ENCODE measurements around the gene FLYWCH2.

The FLYWCH2 gene

GRCh38 chr16:2884041-2884451 lies 1.0 kb downstream of the FLYWCH2 start:
- no peak for DNase-seq

- DNase-seq = no peak
These were observed 11.2 kb downstream of the FLYWCH2 start for GRCh38 chr16:2894231-2894630.

- no peak for DNase-seq
These were observed 12.8 kb downstream of the FLYWCH2 start for GRCh38 chr16:2895813-2896212.

- no peak for DNase-seq
These were observed 13.5 kb downstream of the FLYWCH2 start for GRCh38 chr16:2896480-2897010.

GRCh38 chr16:2897110-2897509 lies 14.1 kb downstream of the FLYWCH2 start:
- DNase-seq = no peak

- DNase-seq = no peak
These were observed 16.0 kb downstream of the FLYWCH2 start for GRCh38 chr16:2898831-2899563.

- no peak for DNase-seq
These were observed 16.6 kb downstream of the FLYWCH2 start for GRCh38 chr16:2899564-2900072.

GRCh38 chr16:2900526-2901075 lies 17.6 kb downstream of the FLYWCH2 start:
- DNase-seq = no peak

- DNase-seq = no peak
These were observed 19.5 kb downstream of the FLYWCH2 start for GRCh38 chr16:2902337-2903130.

- peak; percentile 94 for DNase-seq
These were observed 21.3 kb downstream of the FLYWCH2 start for GRCh38 chr16:2904100-2904921.

GRCh38 chr16:2904922-2905240 lies 21.9 kb downstream of the FLYWCH2 start:
- DNase-seq = no peak

GRCh38 chr16:2905241-2905987 lies 22.4 kb downstream of the FLYWCH2 start:
- peak; percentile 98 for DNase-seq

- no peak for DNase-seq
These were observed 23.0 kb downstream of the FLYWCH2 start for GRCh38 chr16:2905988-2906387.

GRCh38 chr16:2907084-2907753 lies 24.2 kb downstream of the FLYWCH2 start:
- peak; percentile 75 for DNase-seq

- no peak for DNase-seq
These were observed 27.5 kb downstream of the FLYWCH2 start for GRCh38 chr16:2910441-2910969.

- DNase-seq = peak; percentile 99
These were observed 28.8 kb downstream of the FLYWCH2 start, which contains the start of gene FLYWCH1 for GRCh38 chr16:2911638-2912329. FLYWCH1 (plus strand) TSS chr16:2911931; CDS start chr16:2929686, 17,755 bp downstream.

- DNase-seq = peak; percentile 80
These were observed 29.6 kb downstream of the FLYWCH2 start for GRCh38 chr16:2912330-2913199.

- no peak for DNase-seq
These were observed 30.6 kb downstream of the FLYWCH2 start for GRCh38 chr16:2913603-2914002.

GRCh38 chr16:2914233-2914632 lies 31.2 kb downstream of the FLYWCH2 start:
- DNase-seq = no peak

All from eye (tissue), 1 donor.